NCI-H146 (cell line): ENCODE results near the gene MBTPS2.
"Not testable (repeated sequence)": the region's sequence is repeated elsewhere in the genome, so short reads cannot be mapped to it uniquely, and the experiment has no call there.

Experiments
- DNase-seq: peaks from one replicate; lab custom pipeline; 2025; lab: John Stamatoyannopoulos, UW

Gene MBTPS2

GRCh38 chrX:21839334-21840192, at the start of gene MBTPS2:
TSS of gene MBTPS2 (plus strand) at chrX:21839617. CDS start at chrX:21839735, 118 bp downstream.
- DNase-seq: peak; percentile 89

DNA sequence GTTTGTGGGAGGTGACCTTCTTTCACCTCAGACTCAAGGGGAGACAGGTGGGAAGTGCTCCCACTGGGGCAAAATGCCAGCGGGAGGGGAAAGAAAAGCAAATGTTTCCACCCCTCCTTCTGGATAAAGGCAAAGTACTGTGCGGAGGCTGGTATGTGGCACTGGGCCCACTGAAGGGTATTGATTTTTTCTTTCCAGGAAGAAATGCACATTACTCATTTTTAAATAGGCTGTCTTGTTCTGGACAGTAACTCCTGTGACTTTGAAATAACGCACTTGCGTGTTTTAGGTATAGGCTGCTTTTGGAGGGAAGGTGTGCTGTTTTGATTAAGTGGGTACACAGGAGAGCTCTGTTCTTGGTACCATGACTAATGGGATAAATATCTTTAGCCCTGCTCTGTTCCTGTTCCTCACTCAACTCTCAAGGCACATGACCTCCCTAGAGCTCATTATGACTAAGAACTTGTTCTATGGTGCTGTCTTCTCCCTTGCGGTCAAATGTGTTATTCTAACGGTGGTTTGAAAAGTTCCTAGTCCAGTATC, 40.7 kb upstream of the MBTPS2 start:
- peak; percentile 85 for DNase-seq

DNA sequence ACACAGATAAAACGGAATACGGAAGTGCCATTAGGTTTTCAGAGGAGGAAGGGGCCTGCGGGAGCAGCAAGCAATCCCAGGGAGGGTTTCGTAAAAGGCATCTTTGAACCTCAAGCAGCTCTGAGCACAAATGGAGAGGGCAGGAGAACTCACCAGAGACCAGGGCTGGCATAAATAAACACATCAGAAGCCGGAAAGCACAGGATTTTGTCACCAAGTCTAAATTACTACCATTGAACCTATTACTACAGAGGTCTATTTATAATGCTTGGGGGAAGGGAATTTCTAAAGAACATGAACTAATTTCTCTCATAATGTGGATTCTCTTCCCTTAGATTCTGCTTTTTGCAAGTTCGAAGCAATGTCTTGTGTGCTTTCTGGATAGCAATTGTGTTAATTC, 39.6 kb upstream of the MBTPS2 start:
- DNase-seq: no peak

DNA sequence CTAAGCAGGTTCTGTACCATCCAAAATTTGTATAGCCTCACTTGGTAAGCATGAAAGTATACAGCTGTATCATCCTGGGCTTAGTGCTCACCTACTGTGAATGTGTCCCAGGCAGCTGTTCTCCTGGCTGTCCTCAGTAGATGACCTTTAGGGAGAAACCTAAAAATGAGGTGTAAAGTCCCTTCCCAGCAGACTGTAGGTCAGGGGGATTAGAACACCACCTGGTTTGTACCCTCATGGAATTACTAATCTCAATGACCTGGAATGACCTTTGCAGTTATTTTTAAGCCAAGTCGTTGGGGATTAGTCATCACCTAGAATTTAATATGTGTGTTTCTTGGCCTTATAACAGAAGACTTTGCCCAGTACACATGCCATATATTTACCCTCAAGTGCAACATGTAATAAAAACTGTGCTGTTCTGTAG, 39.1 kb upstream of the MBTPS2 start:
- no peak for DNase-seq

GRCh38 chrX:21802054-21802670, 37.3 kb upstream of the MBTPS2 start:
- DNase-seq: no peak

GRCh38 chrX:21802839-21803238, 36.6 kb upstream of the MBTPS2 start:
- no peak for DNase-seq

GRCh38 chrX:21806691-21807090, 32.7 kb upstream of the MBTPS2 start:
- no peak for DNase-seq

DNA sequence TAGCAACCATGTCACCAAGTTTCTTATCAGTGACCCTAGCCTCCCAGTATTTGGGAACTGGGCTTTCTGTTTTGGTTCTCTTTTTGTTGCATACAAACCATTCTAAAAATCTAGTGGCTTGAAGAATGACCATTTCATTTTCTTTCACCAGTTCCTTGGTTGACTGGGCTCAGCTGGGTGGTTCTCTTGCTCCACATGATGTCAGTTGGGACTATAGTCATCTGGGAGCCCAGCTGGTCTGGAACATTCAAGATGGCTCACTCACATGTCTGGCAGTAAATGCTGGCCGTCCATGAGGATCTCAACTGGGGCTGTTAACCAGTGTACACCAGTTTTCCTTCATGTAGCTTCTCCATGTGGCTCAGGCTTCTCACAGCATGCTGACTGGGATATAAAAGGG, 27.6 kb upstream of the MBTPS2 start:
- no peak for DNase-seq

DNA sequence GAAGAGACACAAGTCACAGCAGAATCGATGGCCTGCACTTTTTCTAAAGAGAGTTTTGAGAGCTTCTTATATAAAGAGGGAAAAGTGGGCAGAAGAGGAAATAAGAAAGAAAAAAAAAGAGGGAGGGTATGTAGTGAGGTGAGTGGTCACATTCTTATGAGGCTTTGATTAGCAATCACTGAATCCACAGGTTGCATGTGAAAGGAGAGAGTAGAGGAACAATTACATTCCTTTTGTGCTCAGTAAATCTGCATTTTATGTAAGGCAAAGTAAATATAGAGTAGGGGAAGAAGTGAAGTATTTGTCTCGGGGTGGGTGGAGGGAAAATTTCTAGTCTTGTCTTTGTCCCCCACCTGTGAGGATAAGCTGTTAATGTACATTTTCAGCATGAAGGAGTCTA, 26.8 kb upstream of the MBTPS2 start:
- no peak for DNase-seq

DNA sequence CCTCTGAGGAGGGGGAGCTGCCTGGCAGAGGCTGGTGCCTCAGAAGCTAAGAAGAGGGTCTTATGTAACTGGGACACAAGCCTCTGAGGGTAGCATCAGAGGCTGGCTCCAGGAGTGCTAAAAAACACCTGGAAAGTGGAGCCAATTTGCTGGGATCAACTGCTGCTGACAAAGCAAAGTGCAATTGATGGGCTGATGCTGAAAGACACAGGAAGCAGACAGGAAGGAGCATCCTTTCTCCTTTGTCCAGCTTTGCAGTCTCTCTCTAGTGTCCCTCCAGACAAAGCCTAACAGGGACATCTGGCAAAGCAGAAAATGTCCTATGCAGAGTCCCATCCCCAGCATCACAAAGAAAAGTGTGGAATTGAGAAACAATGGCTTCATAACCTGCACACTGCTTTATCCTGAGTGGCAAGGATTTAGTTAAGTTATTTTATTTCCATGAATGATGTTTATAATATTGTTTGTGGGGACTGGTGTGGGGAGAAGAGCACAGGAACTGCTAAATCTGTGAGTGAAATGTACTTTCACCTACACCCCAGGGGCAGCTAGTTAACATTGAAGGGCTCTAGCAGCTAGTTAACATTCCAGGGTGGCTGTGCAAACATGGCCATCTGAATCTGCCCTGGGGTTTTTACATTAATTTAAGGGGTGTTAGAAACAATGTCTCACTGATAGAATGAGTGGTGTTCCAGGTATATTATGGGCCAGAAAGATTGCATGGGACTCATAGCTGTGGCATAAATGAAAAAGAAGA, 25.6 kb upstream of the MBTPS2 start:
- peak; percentile 59 for DNase-seq

DNA sequence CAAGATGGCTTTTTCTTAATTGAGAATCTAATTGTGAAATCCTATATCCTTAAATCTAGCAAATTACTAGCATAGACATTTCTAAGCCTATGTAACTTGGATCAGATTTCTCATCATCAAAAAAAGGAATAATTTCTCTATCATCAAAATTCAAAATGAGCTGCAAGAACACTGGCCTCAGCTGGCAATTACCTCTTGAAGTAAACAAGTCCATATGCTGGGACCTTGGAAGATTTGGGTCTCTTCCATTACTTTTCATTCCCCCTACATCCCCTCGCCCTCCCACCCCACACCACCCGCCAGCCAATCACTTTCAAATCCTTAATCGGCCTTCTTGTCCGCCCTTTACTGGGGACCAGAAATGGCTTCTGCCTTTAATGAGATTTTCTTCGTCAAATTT, 23.3 kb upstream of the MBTPS2 start:
- DNase-seq: no peak

GRCh38 chrX:21820170-21820569, 19.2 kb upstream of the MBTPS2 start:
- DNase-seq: not testable (repeated sequence)

- DNase-seq: no peak
These were observed 17.5 kb upstream of the MBTPS2 start for GRCh38 chrX:21821875-21822274.

- no peak for DNase-seq
These were observed 7.9 kb upstream of the MBTPS2 start for GRCh38 chrX:21831496-21831895.

DNA sequence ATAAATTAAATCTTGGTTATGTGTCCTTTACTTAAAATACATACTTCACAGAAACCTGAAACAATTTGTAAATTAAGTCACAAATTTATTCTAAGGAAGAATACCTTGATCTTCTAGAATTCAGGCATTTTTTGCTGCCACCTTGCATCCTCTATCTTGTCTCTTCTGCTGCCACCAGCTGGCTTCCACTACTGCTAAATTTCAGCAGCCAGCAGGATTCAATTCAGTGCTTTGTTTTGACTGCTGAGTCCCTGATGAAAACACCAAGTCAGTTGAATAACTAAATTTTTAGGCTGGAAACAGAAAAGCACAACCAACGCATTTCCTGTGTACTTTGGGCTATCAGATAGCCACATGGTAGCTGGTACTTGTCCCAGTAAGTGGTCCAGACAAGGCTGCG, 2.4 kb upstream of the MBTPS2 start:
- DNase-seq: peak; percentile 3

DNA sequence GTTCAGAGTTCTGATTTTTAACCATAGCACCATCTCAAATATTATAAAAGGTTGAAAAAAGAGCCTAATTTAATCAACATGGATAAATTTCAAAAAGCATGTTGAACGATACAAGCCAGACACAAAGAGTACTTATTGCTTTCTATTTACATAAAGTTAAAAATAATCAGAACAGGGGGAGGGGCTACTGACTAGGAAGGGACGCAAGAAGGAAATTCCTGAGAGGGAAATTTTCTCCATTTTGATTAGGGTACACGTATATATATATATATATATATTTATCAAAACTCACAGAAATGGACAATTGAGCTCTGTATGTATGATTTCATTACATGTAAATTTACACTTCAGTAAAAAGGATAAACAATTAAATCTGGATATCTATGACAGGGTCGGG, 482 bp upstream of the MBTPS2 start:
- peak; percentile 41 for DNase-seq

GRCh38 chrX:21840193-21840545, 752 bp downstream of the MBTPS2 start:
- DNase-seq: no peak

GRCh38 chrX:21843179-21843578, 3.8 kb downstream of the MBTPS2 start:
- DNase-seq: no peak

DNA sequence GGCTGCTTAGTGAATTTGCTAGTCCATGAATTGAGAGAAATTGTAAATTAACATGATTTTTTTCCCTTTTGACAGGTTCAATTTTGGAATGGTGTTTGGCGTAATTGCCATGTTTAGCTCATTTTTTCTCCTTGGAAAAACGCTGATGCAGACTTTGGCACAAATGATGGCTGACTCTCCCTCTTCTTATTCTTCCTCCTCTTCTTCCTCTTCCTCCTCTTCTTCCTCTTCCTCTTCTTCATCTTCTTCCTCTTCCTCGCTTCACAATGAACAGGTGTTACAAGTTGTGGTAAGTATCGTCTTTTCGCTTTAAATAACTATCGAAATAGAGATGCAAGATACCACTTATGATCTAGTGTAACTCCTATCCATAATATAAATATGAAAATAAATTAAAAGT, 5.7 kb downstream of the MBTPS2 start:
- DNase-seq: no peak

GRCh38 chrX:21847342-21847741, 7.9 kb downstream of the MBTPS2 start:
- DNase-seq: no peak

- DNase-seq: no peak
These were observed 14.2 kb downstream of the MBTPS2 start for GRCh38 chrX:21853578-21853977.

GRCh38 chrX:21855937-21856415, 16.6 kb downstream of the MBTPS2 start, which contains the start of gene YY2:
TSS of gene YY2 (plus strand) at chrX:21855987. CDS start at chrX:21856485, 498 bp downstream.
- DNase-seq: no peak
